GM12864 (cell line): Measurements from ENCODE around the gene SNORC.
"Not testable (repeated sequence)": the region's sequence is repeated elsewhere in the genome, so short reads cannot be mapped to it uniquely, and the experiment has no call there.

Experiments
- DNase-seq: peaks from one replicate; pipeline ENCODE4 v3.0.0-alpha.2; 2011; ENCODE audit warnings: low read depth
- H3K4me3 ChIP-seq: 2 replicates; pipeline ENCODE4 v1.5.1; 2011; ENCODE audit warnings: mild to moderate bottlenecking, low read depth, low read length, control low read depth
- TF ChIP-seq, protein P1 (sequence below): IDR thresholded peaks from 2 replicates; pipeline ENCODE4 v1.5.1; 2011; ENCODE audit warnings: low read depth, mild to moderate bottlenecking, moderate library complexity, low read length, control low read depth, inconsistent platforms; ENCODE audit errors: missing control alignments

Gene SNORC

DNA sequence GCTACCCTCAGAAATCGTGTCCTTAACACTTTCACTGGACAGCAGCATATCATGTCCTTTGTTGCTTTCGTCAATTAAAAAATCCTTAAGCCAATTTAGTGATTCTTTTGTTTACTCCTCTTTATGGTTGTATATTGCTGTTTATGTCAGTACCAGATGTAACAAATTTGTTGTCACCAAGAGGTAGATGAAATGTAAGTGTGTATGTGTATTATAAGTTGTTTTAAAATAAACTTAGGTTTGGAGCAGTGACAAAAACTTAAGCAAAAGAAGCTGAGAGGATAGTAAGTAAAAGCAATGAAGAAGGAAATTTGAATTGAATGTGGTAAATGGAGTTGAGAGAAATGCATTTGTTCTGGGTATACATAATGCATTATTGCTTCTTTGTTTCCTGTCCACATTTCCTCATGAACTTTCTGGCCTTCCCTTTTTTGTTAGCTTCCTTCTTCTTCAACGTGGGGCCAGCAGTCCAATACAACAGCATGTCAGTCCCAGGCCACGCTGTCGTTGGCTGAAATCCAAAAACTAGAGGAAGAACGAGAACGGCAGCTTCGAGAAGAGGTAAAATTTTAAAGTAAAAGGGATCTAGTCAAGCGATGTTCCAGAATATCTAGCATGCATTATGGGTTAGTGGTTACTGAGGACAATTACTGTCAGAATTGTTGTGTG lies 30.5 kb upstream of the SNORC start:
- DNase-seq: no peak
- TF ChIP-seq, protein P1, sequence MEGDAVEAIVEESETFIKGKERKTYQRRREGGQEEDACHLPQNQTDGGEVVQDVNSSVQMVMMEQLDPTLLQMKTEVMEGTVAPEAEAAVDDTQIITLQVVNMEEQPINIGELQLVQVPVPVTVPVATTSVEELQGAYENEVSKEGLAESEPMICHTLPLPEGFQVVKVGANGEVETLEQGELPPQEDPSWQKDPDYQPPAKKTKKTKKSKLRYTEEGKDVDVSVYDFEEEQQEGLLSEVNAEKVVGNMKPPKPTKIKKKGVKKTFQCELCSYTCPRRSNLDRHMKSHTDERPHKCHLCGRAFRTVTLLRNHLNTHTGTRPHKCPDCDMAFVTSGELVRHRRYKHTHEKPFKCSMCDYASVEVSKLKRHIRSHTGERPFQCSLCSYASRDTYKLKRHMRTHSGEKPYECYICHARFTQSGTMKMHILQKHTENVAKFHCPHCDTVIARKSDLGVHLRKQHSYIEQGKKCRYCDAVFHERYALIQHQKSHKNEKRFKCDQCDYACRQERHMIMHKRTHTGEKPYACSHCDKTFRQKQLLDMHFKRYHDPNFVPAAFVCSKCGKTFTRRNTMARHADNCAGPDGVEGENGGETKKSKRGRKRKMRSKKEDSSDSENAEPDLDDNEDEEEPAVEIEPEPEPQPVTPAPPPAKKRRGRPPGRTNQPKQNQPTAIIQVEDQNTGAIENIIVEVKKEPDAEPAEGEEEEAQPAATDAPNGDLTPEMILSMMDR: no peak
- H3K4me3 ChIP-seq: no peak overlapping the region

DNA sequence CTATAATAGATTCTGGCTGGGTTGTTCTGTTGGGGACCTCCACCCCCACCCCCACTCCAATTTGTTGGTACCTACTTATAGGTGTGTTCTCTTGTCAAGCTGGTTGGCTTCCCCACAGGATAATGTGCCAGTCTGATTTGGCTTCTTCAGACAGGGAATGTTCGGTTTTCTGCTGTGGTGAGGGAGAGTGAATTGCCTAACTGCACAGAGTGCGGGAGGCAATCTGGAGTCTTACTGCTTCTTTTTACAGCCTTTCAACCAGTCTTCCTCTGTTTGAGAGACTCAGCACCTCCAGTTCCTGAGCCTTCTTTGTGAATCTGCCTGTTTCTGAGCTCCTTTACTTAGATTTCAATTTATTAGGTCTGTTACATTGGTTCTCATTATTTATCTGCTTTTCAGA lies 27.4 kb upstream of the SNORC start:
- TF ChIP-seq, protein P1: no peak
- no peak for DNase-seq
- H3K4me3 ChIP-seq: no peak overlapping the region

DNA sequence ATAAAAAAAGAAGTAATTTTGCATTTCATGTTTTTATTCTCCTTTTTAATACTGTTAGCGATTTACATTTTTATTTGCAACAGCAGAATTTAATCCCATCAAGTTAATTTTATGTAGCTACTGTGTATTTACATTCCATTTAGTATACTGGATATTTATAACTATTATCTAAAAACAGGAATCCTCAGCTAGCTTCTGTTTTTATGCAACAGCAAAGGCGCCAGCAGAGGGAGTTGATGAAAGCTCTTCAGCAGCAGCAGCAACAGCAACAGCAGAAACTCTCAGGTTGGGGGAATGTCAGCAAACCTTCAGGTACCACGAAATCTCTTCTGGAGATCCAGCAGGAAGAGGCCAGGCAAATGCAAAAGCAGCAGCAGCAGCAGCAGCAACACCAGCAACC lies 26.2 kb upstream of the SNORC start:
- no peak for DNase-seq
- H3K4me3 ChIP-seq: no peak overlapping the region
- TF ChIP-seq, protein P1: no peak

DNA sequence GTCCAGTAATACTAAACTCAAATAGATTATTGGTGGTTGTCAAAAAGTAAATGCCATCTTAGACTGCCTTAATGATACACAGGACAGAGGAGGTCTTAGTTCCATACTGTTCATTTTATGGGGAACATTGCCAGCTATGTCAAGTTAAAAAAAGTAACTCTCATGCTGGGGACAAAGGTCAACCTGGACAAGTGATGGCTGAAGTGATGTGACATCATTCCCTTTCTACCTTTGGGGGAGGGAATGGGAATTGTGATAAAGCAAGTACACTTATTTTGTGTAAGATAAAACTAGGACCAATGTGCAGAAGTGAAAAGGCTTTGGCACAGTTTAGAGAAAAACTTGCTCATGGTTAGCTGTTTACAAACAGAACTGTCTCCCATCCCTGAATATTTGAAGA lies 24.0 kb upstream of the SNORC start:
- DNase-seq: no peak
- TF ChIP-seq, protein P1: no peak
- H3K4me3 ChIP-seq: no peak overlapping the region

DNA sequence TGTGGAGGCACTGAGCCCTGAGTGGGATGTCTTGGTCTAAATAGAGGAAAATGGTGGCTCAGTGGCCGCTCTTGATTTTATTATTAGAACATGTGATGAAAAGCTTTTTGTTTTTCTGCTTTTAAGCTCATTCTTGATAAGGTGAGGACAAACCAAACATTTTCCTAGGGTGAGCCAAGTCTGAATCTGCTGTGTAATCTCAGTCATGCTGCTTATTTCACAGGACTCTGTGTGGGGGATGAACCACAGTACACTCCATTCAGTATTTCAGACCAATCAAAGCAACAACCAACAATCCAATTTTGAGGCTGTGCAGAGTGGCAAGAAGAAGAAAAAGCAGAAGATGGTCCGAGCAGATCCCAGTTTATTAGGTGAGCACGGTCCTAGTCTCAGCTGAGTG lies 20.0 kb upstream of the SNORC start:
- DNase-seq: no peak
- H3K4me3 ChIP-seq: no peak overlapping the region

DNA sequence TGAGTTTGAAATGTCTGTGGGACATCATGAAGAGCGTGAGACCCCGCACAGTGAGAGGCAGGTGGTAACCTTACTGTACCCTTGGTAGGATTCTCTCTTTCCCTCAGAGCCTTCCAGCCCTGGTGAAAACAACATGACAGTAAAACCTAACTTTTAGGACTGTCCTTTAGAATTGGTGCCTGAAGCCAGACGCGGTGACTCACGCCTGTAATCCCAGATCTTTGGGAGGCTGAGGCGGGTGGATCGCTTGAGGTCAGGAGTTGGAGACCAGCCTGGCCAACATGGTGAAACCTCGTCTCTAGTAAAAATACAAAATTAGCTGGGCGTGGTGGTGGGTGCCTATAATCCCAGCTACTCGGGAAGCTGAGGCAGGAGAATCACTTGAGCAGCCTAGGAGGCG lies 18.0 kb upstream of the SNORC start:
- not testable (repeated sequence) for H3K4me3 ChIP-seq, DNase-seq

More for the DNA sequence above, 20.0 kb upstream of the SNORC start:
- TF ChIP-seq, protein P1: no peak

DNA sequence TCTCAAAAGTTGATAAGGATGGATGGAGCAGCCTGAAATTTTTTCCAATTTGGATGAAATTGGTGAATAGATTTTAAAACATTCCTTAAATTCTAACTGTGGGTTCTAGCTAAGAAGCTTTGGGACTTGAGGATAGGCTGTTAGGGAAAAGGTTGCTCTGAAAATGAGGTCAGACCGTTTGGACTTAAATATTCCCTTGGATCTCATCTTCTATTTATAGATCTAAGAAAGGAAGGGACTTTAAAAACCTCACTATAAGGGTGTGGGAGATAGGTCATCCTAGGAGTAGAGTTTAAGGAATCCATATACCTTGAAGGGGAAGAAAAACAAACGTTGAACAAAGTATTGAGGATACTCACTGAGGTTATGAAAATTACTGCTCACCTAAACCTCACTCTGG lies 17.4 kb upstream of the SNORC start:
- no peak for DNase-seq
- TF ChIP-seq, protein P1: no peak
- no peak overlapping the region for H3K4me3 ChIP-seq

DNA sequence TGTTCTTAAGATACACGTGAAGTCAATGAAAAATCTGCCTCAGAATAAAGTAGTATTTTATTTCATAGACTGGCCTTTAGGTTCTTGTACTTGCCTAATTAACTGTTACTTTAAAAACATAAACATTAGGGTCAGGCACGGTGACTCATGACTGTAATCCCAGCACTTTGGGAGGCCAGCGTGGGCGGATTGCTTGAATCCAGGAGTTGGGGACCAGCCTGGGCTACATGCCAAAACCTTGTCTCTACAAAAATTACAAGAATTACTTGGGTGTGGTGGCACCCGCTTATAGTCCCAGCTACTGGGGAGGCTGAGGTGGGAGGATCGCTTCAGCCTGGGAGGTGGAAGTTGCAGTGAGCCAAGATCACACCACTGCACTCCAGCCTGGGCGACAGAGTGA lies 16.0 kb upstream of the SNORC start:
- DNase-seq: no peak
- H3K4me3 ChIP-seq: no peak overlapping the region
- TF ChIP-seq, protein P1: no peak
